Measurements from ENCODE around the gene FAAP100. TPM values are rescaled to one million over a fixed set of nuclear protein-coding genes. Genes with fewer than 3 reads are reported as not detected.
A peak's percentile ranks its signal among the peaks of the same experiment; 100 is the strongest.
"Not testable (repeated sequence)": the region's sequence is repeated elsewhere in the genome, so short reads cannot be mapped to it uniquely, and the experiment has no call there.

FAAP100 gene, protein sequence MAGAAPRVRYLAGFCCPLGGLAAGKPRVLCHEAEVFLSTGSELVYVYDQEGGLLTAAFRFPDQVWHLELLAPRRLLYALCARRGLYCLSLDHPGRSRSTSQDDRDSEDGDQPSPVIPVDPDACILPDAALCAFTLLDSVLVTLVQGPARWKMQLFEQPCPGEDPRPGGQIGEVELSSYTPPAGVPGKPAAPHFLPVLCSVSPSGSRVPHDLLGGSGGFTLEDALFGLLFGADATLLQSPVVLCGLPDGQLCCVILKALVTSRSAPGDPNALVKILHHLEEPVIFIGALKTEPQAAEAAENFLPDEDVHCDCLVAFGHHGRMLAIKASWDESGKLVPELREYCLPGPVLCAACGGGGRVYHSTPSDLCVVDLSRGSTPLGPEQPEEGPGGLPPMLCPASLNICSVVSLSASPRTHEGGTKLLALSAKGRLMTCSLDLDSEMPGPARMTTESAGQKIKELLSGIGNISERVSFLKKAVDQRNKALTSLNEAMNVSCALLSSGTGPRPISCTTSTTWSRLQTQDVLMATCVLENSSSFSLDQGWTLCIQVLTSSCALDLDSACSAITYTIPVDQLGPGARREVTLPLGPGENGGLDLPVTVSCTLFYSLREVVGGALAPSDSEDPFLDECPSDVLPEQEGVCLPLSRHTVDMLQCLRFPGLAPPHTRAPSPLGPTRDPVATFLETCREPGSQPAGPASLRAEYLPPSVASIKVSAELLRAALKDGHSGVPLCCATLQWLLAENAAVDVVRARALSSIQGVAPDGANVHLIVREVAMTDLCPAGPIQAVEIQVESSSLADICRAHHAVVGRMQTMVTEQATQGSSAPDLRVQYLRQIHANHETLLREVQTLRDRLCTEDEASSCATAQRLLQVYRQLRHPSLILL
- 6.6 and 7.4 TPM in 2 replicates for total RNA-seq (2014; rRNA removed; shearing (Covaris generic))

DNA sequence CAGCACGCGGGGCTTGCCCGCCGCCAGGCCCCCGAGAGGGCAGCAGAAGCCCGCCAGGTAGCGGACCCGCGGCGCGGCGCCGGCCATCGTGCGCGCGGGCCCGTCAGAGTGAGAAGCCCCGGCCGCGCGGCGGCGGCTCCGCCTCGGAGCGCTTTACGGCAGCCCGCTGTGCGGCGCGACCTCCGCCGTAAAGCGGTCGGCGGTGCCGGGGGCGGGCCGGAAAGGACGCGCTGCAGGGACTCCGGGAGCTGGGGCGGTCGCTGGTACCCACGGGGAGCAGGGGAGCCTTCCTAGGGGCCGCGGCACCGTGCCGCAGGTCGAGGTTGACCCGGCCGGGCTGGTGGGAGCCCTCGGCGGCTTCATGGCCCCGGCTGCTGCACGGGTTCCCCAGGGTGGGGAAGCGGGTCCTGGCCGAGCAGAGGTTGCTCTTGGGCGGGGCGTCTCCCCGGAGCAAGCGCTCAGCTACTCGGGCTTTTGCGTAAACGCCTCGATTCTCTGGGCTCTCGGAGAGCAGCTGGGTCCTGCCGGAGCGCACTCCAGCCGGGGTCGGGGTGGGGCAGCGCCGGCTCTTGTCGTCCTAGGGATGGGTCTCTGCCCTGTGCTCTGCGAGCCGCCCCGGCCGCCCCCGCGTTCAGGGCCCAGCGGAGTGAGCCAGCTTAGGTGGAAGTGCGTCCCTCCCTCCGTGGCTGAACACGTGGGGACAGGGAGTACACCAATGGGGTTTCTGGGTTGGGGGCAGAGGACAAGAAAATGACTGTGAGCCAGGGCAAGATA lies at the start of gene FAAP100:
Gene FAAP100, minus strand, starts transcription at position 110 of the 774 bp plus-strand sequence. Its CDS starts 23 bp downstream, at position 87.
- peak; percentile 48 for DNase-seq (ENCODE audit: low spot score)

GRCh38 chr17:81601525-81602120 lies 49.5 kb upstream of the FAAP100 start:
- peak; percentile 43 for DNase-seq (ENCODE audit: low spot score)

DNA sequence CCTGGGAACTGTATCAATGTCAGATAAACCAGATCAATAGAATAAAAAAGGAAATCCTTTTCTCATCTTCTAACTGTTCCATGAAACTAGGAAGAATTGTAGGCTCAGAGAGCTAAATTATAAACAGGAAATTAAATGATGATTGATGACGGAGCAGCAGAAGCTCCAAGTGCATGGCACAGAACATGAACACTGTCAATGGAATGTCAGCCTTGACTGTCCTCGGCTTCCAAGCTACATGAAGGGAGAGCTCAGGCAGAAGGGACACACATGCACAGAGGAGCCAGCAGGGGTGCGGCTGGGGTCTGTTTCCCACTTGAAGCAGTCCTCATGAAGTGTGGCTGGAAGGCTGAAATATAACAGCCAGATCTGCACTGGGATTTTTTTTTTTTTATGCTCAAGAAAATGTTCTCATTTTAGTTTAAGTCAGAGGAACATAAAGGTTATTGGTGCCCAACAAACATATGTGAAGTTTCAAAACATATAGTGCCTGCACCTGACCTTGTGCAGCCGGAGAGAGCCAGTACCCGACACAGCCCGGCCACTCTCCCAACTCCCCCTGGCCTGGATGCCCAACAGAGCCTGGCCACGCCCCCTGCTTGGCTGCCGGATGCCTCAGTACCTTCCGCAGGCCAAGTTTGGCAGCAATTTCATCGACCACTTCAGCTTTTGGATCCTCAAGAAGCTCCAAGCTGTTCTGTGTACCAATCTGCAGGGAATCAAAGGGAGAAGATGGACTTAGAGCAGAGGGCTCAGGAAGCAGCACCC lies 47.8 kb upstream of the FAAP100 start:
- DNase-seq (ENCODE audit: low spot score): no peak

DNA sequence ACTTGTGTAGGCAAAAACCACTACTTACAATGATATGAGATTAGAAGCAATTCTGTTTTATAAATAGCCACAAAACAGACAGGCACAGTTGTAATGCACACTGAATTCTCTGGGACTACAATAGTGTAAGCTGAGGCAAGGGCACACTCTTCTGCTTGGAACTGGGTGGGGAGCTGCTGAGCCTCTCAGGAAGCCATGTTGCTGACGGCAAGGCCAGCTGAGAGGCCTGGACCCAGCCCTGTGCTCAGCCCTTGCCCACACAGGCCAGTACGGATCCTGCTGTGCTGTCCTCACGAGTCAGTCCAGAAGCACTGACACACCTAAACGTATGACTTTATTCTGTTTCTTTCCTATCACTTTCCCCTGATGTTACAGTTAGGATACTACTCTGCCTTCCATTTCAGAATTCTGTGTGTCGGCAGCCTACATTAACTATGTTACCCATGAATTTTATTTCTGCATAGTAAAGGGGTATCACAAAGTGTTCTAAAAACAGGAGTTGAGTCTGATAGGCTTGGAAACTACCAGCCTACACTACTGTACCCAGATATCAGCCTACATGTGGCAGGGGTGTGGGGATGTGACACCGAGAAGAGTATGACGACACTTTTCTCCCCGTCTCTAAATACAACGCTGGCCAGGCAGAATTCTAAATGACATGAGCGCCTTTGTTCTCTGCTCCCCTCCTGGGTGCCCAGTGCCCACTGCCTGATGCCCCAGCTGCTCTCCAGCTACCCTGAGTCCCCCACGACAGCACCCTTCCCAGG lies 41.1 kb upstream of the FAAP100 start:
- no peak for DNase-seq (ENCODE audit: low spot score)

DNA sequence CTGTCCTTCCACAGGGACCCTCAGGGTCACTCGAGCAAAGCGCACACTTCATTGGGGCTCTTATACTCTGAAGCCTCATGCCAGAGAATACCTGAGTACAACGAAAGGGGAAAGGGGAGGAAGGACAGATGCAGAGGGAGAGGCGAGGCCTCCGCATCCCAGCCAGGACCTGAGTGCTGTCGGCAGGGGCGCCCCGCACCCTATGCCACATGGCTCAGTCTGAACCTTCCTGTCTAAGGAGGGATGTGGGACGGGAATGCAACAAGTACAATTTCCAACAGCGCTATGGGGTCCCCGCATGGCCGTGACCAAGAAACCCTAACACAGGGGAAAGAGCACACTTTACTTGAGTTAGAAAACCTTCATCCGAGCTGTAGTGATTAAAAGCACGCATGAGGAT lies 39.8 kb upstream of the FAAP100 start:
- DNase-seq (ENCODE audit: low spot score): no peak

- no peak for DNase-seq (ENCODE audit: low spot score)
Measured at GRCh38 chr17:81590121-81590520, 38.0 kb upstream of the FAAP100 start.

DNA sequence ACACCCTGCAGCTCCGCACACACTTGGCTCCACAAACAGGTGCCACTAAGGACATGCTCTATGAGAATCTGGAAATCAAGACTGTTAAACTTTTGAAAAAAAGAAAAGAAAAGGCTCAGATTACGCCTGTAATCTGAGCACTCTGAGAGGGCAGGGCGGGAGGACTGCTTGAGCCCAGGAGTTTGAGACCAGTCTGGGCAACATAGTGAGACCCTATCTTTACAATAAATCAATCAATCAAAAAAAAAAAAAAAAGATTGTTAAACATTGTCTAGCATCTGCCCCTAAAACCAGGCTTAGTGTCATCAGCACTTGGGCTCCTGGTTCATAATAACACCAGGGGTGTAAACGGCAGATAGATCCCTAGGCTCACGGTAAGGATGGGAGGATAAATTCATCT lies 37.5 kb upstream of the FAAP100 start:
- DNase-seq (ENCODE audit: low spot score): no peak

GRCh38 chr17:81586096-81586495 lies 33.9 kb upstream of the FAAP100 start:
- DNase-seq (ENCODE audit: low spot score): no peak

DNA sequence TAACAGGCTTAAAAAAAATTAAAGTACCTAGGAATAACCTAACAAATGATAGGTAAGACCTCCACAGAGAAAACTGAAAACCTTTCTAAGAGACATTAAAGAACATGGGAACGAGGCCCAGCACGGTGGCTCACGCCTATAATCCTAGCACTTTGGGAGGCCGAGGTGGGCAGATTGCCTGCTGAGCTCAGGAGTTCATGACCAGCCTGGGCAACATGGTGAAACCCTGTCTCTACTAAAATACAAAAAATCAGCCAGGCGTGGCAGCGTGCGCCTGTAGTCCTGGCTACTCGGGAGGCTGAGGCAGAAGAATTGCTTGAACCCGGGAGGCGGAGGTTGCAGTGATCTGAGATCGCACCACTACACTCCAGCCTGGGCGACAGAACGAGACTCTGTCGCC lies 32.6 kb upstream of the FAAP100 start:
- not testable (repeated sequence) for DNase-seq (ENCODE audit: low spot score)

DNA sequence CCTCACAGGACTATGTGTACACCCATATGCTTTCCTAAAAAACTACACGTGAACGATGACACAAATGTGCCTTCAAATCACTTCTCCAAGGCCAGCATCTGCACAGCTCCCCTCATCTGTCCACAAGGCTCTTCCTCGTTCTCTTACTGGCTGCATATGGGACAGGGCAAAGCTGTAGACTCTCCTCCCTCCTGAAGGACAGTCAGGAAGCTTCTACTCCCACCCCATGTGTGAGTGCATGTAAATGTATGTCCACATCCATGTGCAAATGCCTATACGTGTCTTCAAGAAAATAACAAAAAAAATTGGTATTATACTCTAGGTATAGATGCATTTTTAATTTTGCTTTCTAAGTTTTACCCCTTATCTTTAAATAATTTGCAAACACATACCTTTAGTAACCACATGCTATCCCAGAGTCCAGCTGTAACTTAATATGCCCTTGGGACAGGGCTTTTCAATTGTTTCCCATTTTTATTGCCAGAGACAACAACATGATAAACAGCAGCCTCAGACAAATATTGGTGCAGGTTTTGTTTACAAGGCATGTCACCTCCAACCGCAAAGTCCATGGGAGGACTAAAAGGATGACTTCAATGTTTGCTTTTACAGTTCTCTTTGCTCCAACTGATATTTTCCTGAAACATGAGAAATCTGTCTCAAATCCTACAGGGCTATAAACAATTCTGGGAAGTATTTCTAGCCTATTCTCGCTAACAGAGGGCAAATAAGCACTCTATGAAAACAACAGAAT lies 31.6 kb upstream of the FAAP100 start:
- peak; percentile 30 for DNase-seq (ENCODE audit: low spot score)

- DNase-seq (ENCODE audit: low spot score): no peak
Measured at GRCh38 chr17:81582749-81583148, 30.6 kb upstream of the FAAP100 start.

GRCh38 chr17:81582341-81582740 lies 30.2 kb upstream of the FAAP100 start:
- no peak for DNase-seq (ENCODE audit: low spot score)

DNA sequence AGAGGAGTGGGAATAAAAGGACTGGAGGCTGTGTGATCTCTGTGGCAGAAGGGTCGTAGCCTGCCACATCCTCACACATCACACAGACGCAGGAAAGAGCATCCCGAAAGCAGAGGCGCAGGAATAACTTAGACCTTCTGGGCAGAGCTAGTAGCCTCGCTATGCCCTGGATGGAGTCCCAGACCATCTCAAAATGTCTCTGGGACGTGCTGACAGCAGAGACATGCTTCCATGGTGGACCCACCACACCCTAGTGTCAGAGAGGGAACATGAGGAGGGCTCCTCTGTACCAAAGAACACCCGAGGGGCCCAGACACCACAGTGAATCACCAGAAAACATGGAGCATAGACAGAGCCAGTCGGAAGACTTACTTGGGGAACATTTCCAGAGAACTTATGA lies 29.6 kb upstream of the FAAP100 start:
- DNase-seq (ENCODE audit: low spot score): no peak

DNA sequence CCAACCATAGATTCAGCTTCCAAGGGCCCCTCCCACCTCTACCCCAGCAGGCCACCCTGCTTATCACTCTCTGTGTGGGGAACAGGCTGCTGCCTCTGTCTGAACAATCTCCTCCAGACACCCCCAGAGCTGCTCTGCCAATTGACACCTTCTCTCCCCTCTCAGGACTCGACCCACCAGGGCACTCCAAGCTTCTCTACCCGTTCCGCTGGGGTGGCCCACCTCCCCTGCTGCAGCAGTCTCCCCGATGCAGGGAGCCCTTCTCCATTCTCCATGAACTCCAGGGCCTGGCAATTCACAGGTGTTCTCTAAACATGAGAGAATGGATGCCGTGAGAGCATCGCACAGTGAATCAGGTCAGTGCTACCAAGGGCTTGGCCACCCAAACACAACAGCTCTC lies 28.3 kb upstream of the FAAP100 start:
- DNase-seq (ENCODE audit: low spot score): no peak

DNA sequence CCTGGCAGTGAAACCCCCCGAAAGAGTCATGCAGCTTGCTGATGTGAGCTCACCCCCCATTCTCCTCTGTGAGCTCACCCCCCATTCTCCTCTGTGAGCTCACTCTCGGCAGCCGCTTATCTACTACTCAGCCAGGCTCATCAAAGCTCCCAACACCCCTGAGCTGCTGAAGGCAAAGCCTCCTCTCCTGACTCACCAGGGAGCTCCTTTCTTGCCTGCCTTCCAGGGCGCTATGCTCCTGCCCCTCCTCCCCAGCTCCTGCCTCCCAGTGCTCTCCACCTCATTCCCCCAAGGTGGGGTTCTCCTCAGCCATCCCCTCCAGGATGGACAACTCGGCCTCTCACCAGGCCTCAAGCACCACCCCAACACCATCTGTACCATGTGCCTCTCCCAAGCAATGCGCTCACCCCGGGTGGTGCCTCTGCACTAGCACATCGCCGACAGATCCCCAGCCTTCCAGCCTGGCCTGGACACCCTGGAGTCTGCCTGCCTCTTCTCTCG lies 27.7 kb upstream of the FAAP100 start:
- no peak for DNase-seq (ENCODE audit: low spot score)

DNA sequence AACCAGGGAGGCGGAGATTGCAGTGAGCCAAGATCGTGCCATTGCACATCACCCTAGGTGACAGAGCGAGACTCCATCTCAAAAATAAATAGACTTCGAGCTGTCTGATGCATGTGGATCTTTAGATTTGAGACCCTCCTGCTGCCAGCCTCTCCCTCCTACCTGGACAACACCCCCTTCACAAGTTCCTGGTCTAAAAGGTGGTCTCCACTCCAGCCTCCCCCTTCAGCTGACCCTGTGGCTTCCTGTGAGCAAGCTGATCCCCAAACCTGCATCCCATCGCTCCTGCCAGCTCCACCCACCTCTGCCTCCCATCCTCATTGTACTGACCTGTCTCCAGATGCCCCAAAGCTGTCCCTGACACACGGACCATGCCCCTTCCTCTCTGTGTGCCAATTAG lies 27.1 kb upstream of the FAAP100 start:
- DNase-seq (ENCODE audit: low spot score): no peak

GRCh38 chr17:81578561-81579225 lies 26.5 kb upstream of the FAAP100 start:
- no peak for DNase-seq (ENCODE audit: low spot score)

DNA sequence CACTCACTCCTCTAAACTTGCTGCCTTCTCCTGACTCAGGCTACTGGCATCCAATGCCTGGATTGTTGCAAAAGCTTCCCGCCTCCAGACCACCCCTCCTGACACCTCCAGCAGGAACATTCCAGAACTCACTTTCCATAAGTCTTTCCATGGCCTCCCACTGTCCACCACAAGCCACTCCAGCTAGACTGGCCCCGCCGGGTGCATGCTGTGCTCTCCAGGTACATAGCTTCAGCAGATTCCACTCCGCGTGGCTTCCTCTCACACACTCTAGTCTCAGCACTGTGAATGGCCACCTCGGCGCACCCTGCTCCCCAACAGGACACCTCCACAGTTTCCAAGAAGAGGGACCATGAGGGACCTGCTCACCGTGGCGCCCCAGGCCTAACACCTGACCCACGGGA lies 25.9 kb upstream of the FAAP100 start:
- DNase-seq (ENCODE audit: low spot score): no peak

Measured in H4 (cell line).